ENCODE data around the gene ACY1. TPM values are rescaled to one million over a fixed set of nuclear protein-coding genes. Genes with fewer than 3 reads are reported as not detected.

ACY1 gene
- total RNA-seq, 2 experiments from 2014 or later = 57.0 to 63.9 TPM

DNA sequence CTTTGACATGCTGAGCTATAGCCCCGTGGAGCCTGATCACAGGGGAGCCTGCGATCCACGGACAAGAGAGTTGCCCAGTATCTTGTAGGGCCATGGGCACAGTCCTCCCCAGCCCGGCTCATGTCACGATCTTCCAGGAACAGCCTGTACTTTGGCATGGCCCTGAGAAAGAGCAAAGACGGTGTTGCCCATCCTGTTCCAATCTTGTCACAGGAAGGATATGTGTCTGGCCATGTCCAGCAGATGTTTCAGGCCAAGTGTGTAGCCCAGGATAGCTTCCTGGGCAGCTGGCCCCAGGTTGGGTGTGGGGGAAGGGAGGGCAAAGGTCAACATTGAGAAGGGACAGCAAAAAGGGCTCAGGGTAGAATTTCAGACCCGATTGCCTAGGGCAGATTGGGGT is 29.4 kb downstream of the ACY1 start:
- ChIA-PET POLR2A (no interaction called here), CTCF (interaction anchor here (1.9 kb wide), 1 partner anchor 11 kb away, joined by 7 read pairs; no protein-coding TSS in a partner anchor)

DNA sequence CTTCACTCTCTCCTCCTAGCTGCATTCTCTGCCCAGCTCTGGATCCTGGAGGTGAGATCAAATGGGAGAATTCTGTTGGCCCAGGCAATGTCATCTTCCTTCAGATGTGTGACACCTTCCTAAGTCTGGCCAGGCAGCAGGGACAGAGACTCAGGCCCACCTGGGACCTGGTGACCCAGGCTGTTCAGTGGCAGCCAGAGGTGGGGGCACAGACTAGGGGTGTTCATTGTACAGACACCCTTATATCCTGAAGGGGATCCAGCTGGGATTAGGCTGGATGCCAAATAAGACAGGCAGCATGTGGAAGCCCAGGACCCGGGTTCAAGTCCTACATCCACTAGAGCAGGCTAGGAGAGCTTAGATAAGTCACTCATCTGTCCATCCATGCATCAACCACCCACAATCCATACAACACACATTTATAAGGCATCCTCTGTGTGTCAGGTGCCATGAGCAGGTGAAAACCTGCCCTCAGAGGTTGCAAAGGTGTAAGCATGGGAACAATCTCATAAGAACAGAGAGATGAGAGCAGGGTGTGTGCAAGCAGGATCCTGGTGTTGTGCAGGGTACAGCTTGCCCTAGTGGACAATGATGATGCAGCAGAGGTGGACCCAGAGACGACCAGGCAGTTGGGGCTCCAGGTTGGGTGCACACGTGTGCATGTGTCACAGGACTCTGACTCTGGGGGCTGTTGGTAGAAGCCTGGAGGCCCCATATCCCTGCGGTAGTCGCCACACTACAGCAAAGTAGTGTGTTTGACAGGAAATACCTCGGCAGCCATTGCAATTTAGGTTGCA is 30.7 kb downstream of the ACY1 start:
- POLR2A ChIA-PET = no interaction called here
- CTCF ChIA-PET = no interaction called here

DNA sequence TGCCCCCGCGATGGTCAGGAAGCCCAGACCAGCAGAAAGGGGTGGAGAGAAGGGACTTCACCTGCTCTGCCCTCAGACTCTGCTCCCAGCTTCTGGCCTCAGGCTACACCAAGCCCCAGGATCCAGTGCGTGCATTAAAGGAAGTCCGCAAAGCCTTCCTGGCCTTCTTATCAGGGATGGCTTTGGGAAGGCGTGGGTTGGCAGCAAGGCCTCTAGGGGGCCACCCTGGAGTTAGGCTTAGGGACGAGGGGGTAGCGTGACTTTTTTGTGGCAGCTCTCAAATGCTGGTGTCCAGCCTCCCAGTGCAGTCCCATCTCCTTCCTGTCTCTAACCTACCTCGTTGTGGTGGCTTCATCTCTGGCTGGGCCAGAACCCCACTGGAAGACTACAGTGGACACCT is 31.3 kb downstream of the ACY1 start:
- POLR2A ChIA-PET = no interaction called here
- CTCF ChIA-PET = no interaction called here

DNA sequence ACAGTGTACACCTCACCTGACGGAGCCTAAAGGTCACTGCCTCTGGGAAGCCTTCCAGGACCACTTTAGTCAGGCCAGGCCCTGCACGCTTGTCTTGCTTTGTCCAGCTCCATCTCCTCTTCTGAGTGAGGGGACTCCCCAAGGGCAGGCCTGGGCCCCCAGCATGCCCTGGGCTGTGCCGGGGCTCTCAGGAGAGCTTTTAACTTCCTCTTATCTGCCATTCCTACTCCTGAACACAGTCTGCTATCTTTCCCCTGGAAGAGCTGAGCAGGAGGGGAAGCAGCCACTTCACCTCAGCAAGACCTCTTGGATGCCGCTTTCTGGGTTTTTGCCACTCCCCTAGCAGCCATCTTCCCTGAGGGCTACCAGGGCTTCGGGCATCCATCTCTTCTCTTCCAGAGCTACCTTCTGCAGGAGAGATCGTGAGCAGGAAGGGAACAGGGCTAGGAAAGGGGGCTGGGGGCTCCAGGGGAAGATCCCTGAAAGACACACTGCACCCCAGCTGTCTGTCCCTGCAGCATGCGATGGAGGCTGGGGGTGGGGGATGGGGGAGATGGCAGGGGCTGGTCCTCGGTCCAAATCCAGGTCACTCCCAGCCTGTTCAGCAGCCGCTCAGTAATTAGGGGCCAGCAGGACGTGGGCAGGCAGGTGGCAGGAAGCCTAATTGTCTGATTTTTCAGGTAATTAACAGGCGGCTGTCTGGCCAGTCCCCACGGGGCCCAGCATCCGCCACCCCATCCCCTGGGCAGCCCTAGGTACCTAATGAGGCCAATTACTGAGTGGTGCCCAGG is 32.3 kb downstream of the ACY1 start:
- POLR2A ChIA-PET = no interaction called here
- CTCF ChIA-PET = no interaction called here

DNA sequence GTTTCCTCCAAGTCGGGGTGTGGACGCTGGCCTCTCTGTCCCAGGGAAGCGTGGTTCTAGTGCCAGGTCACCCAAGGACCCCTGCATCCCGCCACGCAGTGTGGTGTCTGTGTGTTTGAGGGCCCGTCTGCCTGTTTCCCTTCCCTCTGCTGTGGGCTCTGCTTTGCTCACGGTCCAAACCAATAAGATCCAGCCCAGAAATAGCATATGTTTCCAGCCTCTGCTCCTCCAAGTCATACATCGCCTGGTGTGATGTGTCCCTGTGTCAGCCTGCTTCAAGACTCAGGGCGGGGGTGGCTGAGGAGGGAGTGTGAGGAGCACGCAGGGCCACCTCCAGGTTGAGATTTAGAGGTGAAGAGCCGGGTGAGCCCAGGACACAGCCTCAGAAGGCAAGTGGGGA is 34.3 kb downstream of the ACY1 start:
- CTCF ChIA-PET = interaction anchor here (0.9 kb wide), 1 partner anchor 16 kb away, joined by 3 read pairs; no protein-coding TSS in a partner anchor
- POLR2A ChIA-PET = no interaction called here

DNA sequence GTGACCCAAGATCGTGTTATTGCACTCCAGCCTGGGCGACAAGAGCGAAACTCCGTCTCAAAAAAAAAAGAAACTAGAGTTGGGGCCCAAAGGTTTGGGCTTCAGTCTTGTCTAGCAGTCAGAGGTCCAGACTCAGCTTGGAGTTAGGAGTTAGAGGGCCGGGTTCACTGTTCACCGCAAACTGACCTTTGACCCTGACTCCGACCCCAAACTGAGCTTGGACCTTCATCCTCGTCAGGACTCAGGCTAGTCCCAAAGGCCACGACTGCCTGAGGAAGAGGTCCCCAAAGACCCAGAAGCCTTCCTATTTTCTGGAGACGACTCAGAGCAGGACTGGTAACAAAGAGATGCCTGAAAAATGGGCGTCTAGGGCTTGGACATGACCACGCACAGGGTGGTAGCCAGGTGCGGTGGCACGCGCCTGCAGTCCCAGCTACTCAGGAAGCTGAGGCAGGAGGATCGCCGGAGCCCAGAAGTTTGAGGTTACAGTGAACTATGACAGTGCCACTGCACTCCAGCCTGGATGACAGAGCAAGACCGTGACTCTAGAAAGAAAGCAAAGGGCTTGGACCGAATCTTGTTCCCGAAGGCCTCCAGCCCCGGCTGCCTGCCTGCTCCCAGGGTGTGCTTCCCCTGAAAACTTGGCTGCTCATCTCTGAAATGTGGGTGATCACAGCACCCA is 35.1 kb downstream of the ACY1 start:
- CTCF ChIA-PET = no interaction called here
- POLR2A ChIA-PET = no interaction called here

DNA sequence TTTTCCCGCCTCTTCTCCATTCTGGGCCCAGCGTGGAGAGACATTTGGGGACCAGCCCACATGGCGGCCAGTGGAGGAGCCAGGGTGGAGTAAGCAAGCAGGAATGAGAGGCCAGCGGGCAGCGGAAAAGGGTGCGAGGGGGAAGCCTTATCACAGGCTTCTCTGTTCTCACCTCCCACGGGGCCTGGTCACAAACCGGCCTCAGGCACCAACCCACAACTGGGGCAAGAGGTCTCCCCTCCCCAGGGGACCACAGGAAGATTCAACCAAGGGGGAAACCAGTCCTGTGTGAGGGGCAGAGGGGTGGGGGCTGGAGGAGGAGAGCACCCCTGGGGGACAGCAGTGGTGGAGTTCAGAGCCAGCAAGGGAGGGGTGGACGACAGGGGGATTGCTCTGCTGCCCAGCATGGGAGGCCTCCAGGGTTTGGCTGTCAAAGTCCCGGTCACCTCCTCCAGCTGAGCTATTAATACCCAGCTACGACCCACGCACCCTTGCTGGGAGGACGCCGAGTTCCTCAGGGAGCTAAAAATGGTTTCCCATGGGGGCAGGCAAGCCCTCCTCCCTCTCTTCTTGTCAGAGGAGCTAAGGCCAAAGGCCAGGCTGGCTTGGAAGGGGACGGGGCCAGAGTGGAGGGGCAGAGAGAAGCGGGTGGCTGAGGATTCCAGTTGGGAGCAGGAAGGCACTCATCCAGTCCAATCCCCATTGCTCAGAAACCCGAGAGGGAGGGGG is 36.2 kb downstream of the ACY1 start:
- CTCF ChIA-PET = interaction anchor here (1.0 kb wide), 1 partner anchor 34 kb away, joined by 3 read pairs; no protein-coding TSS in a partner anchor

DNA sequence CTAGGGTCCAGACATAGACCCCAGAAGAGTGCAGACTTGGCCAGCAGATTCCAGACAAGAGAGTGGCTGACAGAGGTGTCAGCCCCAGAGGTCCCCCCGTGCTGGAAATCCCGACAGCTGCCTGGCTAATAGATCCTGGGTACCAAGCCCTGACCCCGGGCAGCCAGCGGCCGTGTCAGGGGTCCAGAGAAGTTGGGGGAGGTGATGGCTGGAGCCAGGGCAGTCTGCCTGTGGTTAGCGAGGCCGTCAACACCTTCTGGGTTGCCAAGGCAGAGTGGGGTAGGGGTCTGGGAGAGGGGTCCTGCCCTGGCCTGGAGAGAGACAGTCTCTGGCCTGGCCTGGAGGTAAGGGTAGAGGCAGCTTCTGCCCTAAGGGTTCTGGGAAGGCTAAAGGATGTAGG is 37.5 kb downstream of the ACY1 start:
- ChIA-PET CTCF (interaction anchor here (1.4 kb wide), 1 partner anchor 102 kb away, joined by 3 read pairs; no protein-coding TSS in a partner anchor), POLR2A (no interaction called here)

More for the DNA sequence above, 36.2 kb downstream of the ACY1 start:
- POLR2A ChIA-PET = no interaction called here

DNA sequence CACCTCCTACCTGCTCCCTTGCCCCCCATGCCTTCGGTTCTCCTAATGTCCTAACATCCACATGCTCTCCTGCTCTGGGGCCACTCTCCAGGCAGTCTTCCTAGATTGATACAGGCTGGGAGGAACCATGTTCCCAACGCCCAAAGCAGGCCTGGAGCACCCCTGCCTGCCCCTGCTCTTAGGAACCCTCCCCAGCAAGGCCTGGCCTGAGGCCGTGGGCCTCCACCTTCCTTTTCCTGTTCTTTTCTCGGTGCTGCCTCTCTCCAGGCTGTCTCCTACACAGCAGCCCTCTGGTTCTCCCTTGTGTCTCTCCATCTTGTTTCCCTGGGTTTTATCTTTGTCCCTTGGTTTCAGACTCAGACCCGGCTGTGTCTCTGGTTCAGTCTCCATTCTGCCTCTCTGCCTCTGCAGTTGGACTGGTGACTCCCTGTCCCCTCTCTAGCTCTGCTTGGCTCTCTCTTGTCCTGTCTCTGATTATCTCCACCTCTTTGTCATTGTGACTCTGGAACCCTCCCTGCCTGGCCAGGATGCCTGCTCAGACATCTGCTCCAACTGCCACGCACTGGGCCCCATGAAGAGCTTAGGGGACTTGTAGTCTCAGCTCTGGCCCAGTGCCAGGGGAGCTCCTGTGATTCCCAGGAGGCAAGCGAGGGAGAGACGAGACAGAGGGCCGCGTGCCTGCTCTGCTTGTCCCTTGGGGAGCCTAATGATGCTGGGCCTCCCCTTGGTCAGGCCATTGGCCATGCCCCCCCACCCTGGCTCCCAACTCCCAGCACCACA is 38.3 kb downstream of the ACY1 start:
- POLR2A ChIA-PET = interaction anchor here (0.6 kb wide), 1 partner anchor 26 kb away, joined by 3 read pairs; the partner anchor contains the start of gene RPL29

DNA sequence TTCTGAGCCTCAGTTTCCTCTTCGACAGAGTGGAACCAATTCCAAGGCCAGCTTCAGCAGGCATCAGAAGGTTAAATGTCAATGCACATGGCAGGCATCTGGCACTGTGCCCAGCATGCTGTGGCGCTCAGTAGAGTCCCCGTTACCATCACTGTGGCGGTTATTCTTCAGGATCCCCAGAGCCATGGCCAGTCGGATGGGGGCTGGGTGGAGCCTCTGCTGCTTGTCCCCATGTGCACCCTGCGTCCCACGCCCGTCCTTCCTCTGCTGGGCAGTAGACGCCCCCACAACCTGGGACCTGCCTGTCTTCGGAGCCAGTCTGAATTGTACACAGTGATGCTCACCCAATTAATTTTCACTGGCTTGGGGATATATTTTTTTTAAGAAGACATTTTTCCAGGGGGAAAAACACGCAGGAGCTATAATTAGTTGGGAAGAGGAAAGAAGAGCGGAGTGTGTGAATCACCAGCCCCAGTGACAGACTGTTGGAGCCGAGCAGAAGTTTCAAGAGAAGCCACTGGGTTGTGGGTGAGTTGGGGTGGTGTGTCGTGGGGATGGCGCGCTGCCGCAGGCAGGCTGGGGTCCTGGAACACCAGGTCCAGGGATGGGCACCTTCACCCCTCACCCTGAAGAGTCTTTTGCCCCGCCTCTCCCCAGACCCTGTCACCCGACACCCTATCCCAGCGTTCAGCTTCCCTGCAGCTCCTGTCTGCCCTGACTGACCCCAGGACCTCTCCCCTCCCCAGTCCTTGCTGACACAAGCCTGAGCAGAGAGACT is 39.2 kb downstream of the ACY1 start:
- ChIA-PET POLR2A (no interaction called here), CTCF (interaction anchor here (0.7 to 1.4 kb wide), 2 partner anchors 101 to 119 kb away, joined by 3 read pairs; no protein-coding TSS in a partner anchor)

More for the DNA sequence above, 38.3 kb downstream of the ACY1 start:
- CTCF ChIA-PET = interaction anchor here (0.7 to 1.4 kb wide), 2 partner anchors 102 to 120 kb away, joined by 3 read pairs; no protein-coding TSS in a partner anchor

DNA sequence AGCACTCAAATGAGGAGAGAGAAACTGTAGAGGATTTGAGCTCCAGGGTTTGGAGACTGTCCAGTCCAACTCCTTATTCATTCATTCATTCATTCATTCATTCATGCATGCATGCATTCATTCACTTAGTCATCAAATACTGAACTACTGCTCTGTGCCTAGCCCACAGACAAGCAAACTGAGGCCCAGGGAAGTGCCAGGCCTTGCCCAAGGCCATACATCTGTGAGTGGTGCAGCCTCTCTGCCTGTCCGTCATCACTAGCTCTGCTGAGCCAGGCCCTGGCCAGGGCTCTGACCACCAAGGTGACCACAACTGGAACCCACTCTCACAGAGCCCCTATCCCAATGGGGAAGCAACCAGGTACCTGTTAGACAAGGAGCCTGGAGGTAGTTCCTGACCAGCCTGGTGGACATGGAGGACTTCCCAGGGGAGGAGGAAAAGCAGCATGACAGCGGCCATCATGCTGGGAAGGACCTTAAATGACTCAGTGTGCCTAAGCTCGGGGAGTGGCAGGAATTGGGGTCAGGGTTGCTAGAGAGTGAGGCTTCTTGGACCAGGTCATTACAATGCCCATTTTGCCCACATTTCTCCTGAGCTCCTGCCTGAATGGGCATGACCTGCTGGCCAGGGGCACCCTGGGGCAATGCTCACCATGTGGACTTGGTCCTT is 39.9 kb downstream of the ACY1 start:
- POLR2A ChIA-PET = no interaction called here
- CTCF ChIA-PET = no interaction called here

DNA sequence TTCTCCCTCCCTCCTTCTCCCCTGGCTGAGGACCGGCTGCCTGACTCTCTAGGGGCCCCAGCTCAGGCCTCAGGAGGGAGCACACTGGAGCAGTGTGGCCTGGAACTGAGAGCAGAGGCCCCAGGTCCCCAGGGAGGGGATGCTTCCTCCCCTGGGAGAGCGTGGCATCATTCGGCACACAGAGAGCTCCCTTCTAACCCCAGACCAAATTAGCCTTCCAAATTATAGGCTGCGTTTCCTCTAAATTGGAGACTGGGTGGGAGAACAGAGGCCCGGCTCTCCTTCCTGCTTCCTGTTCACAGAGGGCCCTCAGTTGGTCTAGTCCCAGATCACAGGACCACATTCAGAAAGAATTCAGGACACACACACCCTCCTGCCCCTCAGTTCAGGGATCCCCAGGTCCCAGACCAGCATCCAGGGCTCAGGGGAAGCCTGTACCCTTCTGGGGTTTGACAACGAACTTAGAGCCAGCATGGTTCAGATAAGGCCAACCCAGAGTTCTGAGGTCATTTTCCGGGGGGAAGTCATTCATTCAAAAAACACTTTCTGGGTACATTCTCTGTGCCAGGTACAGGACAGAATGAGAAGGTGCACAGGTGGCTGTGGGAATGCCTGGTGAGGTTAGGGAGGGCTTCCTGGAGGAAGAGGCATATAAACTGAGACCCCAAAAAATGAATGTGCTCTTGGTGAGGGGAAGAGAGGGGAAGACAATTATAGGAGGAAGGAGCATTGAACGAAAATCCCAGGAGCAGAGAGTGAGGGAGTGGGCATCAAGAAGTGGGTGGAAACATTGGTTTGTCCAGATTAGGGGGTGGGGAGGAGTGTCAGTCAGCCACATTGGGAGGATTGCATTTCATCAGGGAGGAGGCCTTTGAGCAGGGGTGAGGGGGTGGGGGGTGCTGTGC is 40.8 kb downstream of the ACY1 start:
- POLR2A ChIA-PET = no interaction called here
- CTCF ChIA-PET = no interaction called here

DNA sequence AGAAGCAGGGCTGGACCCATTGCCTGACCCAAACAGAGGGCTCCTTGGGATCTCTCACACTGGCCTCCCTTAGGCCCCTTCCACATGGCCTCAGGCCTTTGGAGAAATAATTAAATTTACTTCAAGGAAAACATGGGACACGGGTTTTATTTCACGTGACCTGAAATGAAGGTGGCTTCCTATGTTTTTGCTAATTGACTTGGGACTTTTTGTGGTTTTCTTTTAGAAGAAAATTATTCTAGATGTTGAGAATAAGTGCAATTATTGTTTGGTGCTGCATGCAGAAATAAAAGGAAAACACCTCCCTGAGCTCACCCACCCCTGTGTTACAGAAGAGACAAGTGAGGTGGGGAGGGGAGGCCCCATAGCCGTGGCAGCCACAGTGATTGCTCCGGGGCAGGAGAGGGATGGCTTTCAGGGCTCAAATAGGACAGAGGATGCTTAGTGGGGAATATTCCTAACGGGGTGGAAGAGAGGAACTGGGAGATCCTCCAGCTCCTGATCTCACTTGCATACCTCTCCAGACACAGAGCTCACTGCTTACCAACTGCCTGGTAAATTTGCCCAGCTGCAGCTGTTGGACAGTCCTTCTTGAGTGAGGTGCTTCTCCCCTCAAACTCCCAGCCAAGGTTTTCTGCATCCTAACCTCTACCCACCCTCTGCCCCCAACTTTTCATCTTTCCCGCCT is 41.6 kb downstream of the ACY1 start:
- CTCF ChIA-PET = no interaction called here
- POLR2A ChIA-PET = no interaction called here

DNA sequence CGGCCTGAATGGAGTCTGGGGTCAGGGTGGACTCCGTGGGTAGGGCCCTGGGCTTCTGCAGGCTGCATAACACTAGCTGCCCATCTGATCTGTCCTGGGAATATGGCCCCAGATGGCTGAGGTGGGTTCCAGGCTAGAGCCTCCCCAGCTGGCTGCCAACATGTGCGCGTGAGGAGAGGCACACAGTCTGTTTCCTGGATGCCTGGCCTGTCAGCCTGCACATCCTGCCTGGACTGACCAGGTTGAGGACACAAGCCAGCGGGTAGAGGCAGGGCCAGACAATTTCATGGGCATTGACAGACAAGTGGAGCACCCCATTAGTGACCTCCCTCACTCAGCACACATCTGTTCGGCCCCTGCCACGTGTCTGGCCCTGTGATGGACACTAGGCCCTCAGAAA is 42.1 kb downstream of the ACY1 start:
- ChIA-PET POLR2A (no interaction called here), CTCF (no interaction called here)

DNA sequence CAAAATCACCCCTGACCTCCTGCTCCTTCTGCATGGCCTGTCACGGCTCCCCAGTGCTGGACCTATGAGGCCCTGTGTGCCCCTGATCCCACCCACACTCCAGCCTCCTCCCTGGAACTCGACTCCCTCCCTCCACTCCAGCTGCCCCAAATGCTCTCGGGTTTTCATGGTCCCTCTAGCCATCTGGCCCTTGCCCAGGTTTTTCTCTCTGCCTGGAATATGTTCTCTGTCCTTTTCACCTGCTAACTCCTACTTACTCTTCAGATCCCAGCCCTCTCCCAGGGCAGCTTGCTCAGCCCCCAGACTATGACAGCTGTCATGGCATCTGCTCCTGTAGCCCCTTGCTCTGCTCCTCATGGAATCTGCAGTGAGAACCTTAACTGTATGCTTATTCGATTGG is 42.7 kb downstream of the ACY1 start:
- CTCF ChIA-PET = no interaction called here
- POLR2A ChIA-PET = no interaction called here

DNA sequence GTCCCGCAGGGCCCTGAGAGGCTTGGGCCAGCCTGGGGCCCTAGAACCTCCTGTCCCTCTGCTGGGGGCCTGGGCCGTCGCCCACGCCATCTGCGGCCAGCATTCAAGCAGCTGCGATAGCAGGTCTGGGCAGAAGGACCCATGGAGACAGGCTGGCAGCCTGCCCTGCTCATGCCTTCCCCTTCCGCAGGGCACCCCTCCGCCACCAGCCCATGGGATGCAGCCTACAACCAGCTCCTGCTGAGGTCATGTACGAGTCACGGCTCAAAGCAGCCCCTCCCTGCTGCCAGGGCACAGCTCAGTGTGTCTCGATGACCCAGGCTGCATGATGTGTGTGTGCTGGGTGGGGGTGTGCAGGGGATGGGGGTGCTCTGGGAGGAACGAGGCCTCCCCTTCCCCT is 45.2 kb downstream of the ACY1 start:
- POLR2A ChIA-PET = no interaction called here
- CTCF ChIA-PET = interaction anchor here (0.9 kb wide), 1 partner anchor 116 kb away, joined by 3 read pairs; no protein-coding TSS in a partner anchor

All from activated CD8-positive, alpha-beta memory T cell treated with anti-CD3 and anti-CD28 coated beads for 36 hours (primary cell).